T-helper 1 cell treated with Interleukin-12 subunit alpha and Interleukin-12 subunit beta and Interleukin-4 antibody, amounts not matched to agents 30 μg/mL and 1 μg/mL, for 36 hours (primary cell): Measurements from ENCODE around the gene VPS13D.

Experiments used
- H3K27ac Mint-ChIP-seq: one replicate; pipeline ENCODE4 v1.8.0; 2021; ENCODE audit warnings: mild to moderate bottlenecking, mixed read lengths
- H3K27me3 Mint-ChIP-seq: one replicate; pipeline ENCODE4 v1.8.0; 2021; ENCODE audit warnings: low read depth, mixed read lengths
- H3K36me3 Mint-ChIP-seq: one replicate; pipeline ENCODE4 v1.8.0; 2021; ENCODE audit warnings: low read depth, mixed read lengths
- H3K4me1 Mint-ChIP-seq: one replicate; pipeline ENCODE4 v1.8.0; 2021; ENCODE audit warnings: low read depth, mixed read lengths
- H3K4me3 Mint-ChIP-seq: one replicate; pipeline ENCODE4 v1.8.0; 2021; ENCODE audit warnings: mild to moderate bottlenecking, moderate library complexity, mixed read lengths
- H3K9me3 Mint-ChIP-seq: one replicate; pipeline ENCODE4 v1.8.0; 2021; ENCODE audit warnings: mixed read lengths

The VPS13D gene

GRCh38 chr1:12339811-12340543, 110.1 kb downstream of the VPS13D start:
- Mint-ChIP-seq H3K4me1 (peaks cover 36% of the 10 kb centered on the region), H3K36me3 (peaks cover 41% of the 10 kb centered on the region), H3K27me3 (no peaks in the 10 kb centered on the region), H3K27ac (no peak overlapping the region), H3K9me3 (no peaks in the 10 kb centered on the region), H3K4me3 (no peak overlapping the region)

GRCh38 chr1:12340544-12340930, 110.7 kb downstream of the VPS13D start:
- Mint-ChIP-seq H3K27me3 (no peaks in the 10 kb centered on the region), H3K27ac (no peak overlapping the region), H3K4me3 (no peak overlapping the region), H3K9me3 (no peaks in the 10 kb centered on the region), H3K36me3 (peaks cover 39% of the 10 kb centered on the region), H3K4me1 (peaks cover 42% of the 10 kb centered on the region)

DNA sequence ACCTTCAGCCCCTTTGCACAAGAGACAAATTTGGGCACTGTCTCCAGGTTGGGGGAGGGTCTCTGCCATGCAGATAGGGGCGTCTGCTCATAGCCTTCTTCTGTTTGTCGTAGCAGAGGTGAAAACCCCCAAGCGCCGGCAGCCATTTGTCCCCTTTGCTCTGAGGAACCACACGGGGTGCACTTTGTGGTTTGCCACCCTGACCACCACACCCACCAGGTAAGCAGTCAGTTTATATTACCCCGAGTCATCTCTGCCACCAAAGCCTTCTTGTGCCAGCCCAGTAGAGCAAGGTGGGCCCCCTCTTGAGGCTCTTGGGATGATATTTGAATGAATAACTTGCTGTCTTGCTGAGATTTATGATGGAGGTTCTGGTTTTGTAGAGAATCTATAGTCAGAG, 111.8 kb downstream of the VPS13D start:
- peaks cover 49% of the 10 kb centered on the region for H3K4me1 Mint-ChIP-seq

GRCh38 chr1:12342401-12343003, 112.7 kb downstream of the VPS13D start:
- Mint-ChIP-seq H3K4me3 (no peak overlapping the region), H3K27me3 (no peaks in the 10 kb centered on the region), H3K9me3 (no peaks in the 10 kb centered on the region), H3K27ac (no peak overlapping the region), H3K4me1 (peaks cover 50% of the 10 kb centered on the region), H3K36me3 (peaks cover 40% of the 10 kb centered on the region)

More for the DNA sequence above, 111.8 kb downstream of the VPS13D start:
- Mint-ChIP-seq H3K4me3 (no peak overlapping the region), H3K27ac (no peak overlapping the region), H3K27me3 (no peaks in the 10 kb centered on the region), H3K36me3 (peaks cover 38% of the 10 kb centered on the region), H3K9me3 (no peaks in the 10 kb centered on the region)

DNA sequence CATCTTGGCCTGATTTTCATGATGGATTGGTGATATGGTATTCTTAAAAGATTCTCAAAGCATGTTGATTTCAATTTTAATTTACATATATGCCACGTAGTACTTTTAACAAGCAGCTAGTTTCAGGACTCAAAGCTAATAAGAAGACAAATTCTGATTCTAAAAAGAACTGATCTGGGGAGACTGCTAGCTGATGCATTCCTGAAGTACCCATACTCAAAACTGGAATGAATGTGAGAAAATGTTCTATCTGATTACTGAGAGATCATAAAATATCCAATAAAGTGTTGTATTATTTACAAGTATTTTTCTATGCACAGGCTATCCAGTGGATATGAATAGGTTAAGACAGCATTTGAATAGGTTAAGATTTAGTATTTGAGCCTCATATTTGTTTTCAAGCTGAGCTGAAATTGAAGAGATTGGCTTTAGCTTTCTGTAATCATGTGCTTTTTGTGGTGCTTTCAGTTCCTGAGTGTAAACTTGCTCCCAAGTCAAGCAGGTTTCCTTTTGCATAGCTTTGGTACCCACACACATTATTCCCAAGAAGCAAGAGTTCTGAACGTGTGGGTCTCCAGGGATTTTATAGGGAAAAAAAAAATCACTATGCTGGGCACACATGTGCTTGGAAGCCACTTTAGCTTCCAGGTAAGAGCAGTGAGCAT, 114.1 kb downstream of the VPS13D start:
- Mint-ChIP-seq H3K27ac (peak overlapping the region; percentile 93), H3K4me3 (peak overlapping the region; percentile 5), H3K27me3 (no peaks in the 10 kb centered on the region), H3K4me1 (peaks cover 50% of the 10 kb centered on the region), H3K36me3 (peaks cover 46% of the 10 kb centered on the region), H3K9me3 (peaks cover 1% of the 10 kb centered on the region)

DNA sequence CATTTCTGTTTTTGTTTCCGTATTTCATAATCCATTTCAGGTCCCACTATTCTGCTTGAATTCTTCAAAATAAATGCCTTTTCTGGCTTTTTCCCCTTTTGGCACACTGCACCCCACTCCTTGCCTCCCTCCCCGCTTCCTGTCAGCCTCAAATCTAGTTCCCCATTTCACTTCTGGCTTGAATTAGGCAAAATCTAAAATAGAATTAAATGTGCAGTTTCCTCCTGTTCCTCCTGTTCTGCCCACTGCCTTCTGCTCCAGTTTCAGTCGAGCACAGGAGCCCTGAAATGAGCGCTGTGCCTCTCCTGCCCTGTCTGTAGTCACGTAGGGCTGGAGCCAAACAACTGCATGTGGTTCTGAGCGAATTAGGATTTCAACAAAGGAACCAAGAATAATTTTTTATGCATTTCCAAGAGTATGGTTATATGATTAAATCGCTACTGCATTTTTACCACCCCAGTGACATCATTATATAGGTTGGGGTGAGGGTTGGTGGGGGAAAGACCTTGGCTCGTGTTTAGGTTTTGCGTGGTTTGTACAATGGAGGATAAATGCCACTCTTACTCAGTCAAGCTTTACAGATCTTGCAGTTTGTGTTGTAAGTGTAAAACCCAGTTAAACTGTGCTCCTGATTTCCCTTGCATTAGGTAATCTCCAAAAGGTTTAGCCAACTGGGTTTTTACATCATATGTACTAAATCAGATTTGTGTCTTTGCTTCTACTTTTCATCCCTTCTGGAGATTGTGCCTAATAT, 114.9 kb downstream of the VPS13D start:
- Mint-ChIP-seq H3K4me3 (peak overlapping the region; percentile 68), H3K27ac (peak overlapping the region; percentile 93), H3K4me1 (peaks cover 50% of the 10 kb centered on the region), H3K27me3 (no peaks in the 10 kb centered on the region), H3K9me3 (peaks cover 9% of the 10 kb centered on the region), H3K36me3 (peaks cover 55% of the 10 kb centered on the region)

DNA sequence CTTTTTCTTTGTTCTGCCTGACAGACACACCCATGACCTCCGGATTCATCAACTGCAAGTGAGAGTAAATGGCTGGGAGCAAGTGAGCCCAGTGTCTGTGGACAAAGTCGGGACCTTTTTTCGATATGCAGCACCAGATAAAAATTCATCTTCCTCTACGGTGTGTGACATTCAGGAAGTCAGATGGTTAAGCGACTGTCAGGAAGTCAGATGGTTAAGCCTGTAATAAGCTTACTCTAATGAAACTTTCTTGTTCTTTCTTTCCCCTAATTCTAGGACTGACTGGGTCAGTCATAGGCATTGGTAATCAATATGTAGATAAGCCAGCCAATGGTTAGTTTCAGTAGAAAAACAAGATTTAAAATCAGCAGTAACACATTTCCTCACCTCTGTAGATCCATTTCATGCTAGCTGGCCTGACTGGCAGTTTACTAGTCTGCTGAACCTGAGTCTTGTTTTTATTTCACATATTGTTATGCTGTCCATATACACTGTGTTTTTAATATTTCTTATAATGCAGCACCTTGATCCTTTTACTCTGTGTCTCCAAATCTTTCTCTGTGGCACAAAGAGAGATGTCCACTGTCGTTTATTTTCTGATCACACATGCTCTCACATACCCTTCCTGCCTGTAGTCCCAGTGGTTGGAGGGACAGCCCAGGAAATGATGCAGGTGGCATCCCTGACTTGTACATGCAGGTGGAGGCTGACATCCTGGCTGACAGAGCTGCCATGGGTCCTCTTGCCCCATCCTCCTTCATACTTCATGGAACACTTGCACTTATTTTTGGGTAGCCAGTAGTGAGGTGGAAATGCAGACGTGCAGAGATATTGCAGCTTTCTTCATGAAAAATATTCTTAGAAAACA, 115.8 kb downstream of the VPS13D start:
- H3K9me3 Mint-ChIP-seq, result peaks cover 16% of the 10 kb centered on the region
- peak overlapping the region; percentile 68 for H3K4me3 Mint-ChIP-seq
- peaks cover 61% of the 10 kb centered on the region for H3K36me3 Mint-ChIP-seq
- H3K4me1 Mint-ChIP-seq, result peaks cover 44% of the 10 kb centered on the region
- peak overlapping the region; percentile 93 for H3K27ac Mint-ChIP-seq
- no peaks in the 10 kb centered on the region for H3K27me3 Mint-ChIP-seq

DNA sequence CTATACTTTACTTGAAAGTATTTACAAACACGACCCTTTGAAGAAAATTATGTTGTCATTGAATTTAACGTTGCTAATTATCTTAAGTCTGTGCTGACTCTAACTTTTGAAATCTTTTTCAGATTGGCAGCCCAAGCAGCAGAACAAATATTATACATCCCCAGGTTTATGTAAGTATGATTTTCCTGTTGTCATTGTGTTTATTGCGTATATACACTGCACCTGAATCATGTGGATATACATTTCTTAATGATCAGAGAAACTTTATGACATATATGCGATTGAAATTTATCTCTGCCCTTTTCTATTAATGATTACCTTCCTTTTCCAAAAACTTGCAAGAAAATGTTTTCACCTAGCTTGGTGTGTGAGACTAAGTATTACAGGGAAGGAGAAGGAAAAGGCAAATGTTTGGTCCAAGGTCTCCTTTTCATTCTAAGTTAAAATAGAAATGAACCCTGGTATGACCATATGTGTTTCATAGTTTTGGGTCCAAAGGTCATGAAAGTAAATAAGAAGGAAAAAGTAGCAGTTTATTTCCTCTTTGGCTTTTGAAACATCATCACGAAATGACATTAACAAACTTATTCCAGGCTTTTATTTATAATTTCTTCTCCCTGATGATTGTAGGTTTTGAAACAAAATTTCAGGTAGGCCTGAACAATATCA, 116.8 kb downstream of the VPS13D start:
- no peak overlapping the region for H3K4me3 Mint-ChIP-seq
- H3K27ac Mint-ChIP-seq, result no peak overlapping the region
- no peaks in the 10 kb centered on the region for H3K27me3 Mint-ChIP-seq

DNA sequence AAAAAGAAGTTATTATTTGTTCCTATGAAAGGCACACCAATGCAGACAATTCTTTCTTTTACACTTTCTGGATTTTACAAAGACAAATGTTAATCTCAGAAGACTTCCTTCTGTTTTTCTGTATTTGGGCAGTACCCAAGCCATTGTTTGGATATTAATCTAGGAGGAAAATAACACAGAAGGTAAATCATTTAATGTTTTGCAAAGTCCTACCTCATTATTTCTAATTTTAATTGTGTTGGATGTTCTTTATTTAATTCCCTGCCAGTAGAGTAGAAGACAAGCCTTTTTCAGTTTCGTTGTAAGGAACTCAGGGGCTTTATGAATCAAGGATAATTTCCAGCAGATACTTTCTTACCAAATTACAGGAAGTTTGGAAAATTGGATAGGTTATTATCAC, 118.3 kb downstream of the VPS13D start:
- Mint-ChIP-seq H3K9me3 (peaks cover 21% of the 10 kb centered on the region), H3K27me3 (no peaks in the 10 kb centered on the region), H3K36me3 (peaks cover 57% of the 10 kb centered on the region), H3K27ac (no peak overlapping the region), H3K4me3 (no peak overlapping the region), H3K4me1 (peaks cover 29% of the 10 kb centered on the region)

More for the DNA sequence above, 116.8 kb downstream of the VPS13D start:
- Mint-ChIP-seq H3K4me1 (peaks cover 36% of the 10 kb centered on the region), H3K36me3 (peaks cover 62% of the 10 kb centered on the region), H3K9me3 (peaks cover 21% of the 10 kb centered on the region)

DNA sequence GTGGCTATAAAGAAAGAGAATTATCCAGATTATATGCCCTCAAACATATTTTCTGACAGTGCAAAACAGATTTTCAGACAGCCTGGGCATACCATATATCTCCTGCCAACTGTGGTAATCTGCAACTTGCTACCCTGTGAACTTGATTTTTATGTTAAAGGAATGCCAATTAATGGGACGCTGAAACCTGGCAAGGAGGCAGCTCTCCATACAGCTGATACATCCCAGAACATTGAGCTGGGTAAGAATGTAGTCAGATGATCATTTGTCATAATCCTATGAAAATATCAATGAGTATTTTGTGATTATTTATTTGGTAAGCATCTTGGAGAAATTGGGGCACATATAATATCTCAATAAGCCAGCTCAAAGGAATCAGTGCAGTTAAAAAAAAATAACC, 124.2 kb downstream of the VPS13D start:
- H3K27ac Mint-ChIP-seq, result no peak overlapping the region
- peaks cover 4% of the 10 kb centered on the region for H3K4me1 Mint-ChIP-seq
- H3K9me3 Mint-ChIP-seq, result peaks cover 19% of the 10 kb centered on the region
- H3K36me3 Mint-ChIP-seq, result peaks cover 69% of the 10 kb centered on the region
- H3K4me3 Mint-ChIP-seq, result no peak overlapping the region
- no peaks in the 10 kb centered on the region for H3K27me3 Mint-ChIP-seq

- no peak overlapping the region for H3K27ac Mint-ChIP-seq
- H3K4me1 Mint-ChIP-seq, result peaks cover 12% of the 10 kb centered on the region
- H3K36me3 Mint-ChIP-seq, result peaks cover 51% of the 10 kb centered on the region
- H3K27me3 Mint-ChIP-seq, result no peaks in the 10 kb centered on the region
- no peak overlapping the region for H3K4me3 Mint-ChIP-seq
- H3K9me3 Mint-ChIP-seq, result no peaks in the 10 kb centered on the region
Measured at GRCh38 chr1:12356004-12356890, 126.4 kb downstream of the VPS13D start.

- peaks cover 12% of the 10 kb centered on the region for H3K4me1 Mint-ChIP-seq
- H3K4me3 Mint-ChIP-seq, result no peak overlapping the region
- H3K27me3 Mint-ChIP-seq, result no peaks in the 10 kb centered on the region
- no peak overlapping the region for H3K27ac Mint-ChIP-seq
- peaks cover 57% of the 10 kb centered on the region for H3K36me3 Mint-ChIP-seq
- no peaks in the 10 kb centered on the region for H3K9me3 Mint-ChIP-seq
Measured at GRCh38 chr1:12358499-12358898, 128.7 kb downstream of the VPS13D start.
